ENCODE measurements around the gene HDC.

HDC gene

DNA sequence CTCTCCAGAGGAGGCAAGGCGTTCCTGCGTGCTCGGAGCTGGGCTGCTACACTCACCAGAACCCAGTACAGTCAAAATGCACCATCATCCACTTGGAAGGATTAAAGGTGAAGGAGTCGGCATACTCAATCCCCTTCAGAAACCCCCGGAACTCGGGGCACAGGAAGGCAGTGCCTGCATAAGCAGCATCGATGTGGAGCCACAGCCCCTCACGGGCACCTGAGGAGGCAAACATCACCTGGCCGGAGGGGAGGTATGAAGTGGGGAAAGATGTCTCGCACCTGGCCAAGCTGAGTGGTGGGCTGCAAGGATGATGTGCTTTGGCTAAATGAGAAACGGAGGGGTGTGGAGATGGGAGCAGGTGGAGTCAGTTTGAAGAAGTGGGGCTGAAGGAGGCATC lies 13.0 kb downstream of the HDC start:
- DNase-seq (ENCODE audit: low read depth): no peak

DNA sequence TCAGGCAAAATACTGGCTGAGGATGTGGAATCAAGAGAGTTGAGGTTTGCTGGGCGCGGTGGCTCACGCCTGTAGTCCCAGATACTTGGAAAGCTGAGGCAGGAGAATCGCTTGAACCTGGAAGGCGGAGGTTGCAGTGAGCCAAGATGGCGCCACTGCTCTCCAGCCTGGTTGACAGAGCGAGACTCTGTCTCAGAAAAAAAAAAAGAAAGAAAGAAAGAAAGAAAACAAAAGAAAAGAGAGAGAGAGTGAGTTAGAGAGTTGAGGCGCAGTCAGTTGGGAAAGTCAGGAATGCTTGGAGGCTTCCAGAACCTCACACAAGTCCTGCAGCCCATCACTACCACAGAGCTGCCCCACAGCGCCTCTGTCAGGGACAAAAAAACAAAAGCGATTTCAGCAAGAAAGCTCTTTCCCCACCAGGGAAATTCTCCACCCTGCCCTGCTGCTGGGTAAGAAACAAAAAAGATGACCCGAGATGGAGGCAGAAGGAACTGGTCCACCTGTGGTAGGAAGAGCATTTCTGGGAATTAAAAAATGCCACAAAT lies 13.8 kb downstream of the HDC start:
- no peak for DNase-seq (ENCODE audit: low read depth)

- no peak for DNase-seq (ENCODE audit: low read depth)
Observed at GRCh38 chr15:50250760-50251394, 14.6 kb downstream of the HDC start.

DNA sequence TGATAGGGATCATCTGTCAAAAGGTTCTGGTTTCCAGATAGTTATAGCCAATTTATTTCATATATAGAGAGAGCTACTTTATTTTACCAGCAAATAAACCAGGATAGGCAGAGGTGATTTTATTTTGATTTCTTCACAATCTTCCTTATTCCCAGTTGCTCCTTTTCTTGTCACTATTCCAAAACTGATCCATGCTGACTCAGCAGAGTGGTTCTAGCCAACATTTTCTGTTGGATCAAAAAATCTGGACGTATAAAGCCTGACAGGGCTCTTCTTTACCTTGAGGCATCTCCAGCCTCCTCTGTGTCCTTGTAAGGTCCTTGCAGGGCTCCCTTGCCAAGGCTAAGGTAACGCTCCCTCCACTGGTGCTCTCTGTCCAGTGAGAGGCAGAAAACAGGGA lies 15.8 kb downstream of the HDC start:
- no peak for DNase-seq (ENCODE audit: low read depth)

GRCh38 chr15:50248994-50249582 lies 16.4 kb downstream of the HDC start:
- DNase-seq (ENCODE audit: low read depth): no peak

DNA sequence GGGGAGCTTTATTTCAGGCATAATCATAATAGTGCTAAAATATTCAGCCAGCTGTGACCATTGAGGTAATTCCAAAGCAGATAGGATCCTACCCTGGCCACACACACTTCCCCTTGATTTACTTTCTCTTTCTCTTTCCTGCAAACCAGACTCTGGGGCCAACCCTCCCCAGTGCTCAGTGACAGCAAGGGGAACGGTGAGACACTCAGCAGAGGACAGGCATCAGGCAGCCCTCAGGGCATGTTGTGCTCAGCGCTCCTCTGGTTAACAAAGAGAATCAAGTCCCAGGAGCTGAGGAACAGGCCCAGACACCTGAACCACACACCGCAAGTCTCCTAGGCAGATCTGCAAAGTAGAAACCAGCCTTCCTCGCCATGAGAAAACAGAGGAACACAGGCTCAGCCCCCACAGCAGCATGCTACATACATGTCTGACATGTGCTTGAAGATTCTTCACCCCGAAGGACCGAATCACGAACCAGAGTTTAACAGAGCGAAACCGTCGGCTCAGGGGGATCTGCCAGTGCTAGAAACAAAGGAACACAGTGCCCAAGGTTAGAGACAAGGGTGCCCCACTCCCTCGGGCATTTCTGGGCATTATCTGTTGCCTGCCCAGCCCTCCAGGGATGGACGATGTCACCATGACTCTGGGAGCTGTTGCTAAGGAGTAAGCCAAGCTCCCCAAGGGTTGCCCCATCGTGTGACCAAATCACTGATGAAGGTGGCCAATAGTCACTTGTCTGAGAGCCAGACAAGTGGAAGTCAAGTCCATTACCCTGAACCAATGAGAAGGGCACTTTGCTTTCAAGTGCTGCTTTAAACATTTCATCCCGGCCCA lies 17.5 kb downstream of the HDC start:
- DNase-seq (ENCODE audit: low read depth): no peak

GRCh38 chr15:50246631-50247030 lies 18.9 kb downstream of the HDC start:
- DNase-seq (ENCODE audit: low read depth): no peak

DNA sequence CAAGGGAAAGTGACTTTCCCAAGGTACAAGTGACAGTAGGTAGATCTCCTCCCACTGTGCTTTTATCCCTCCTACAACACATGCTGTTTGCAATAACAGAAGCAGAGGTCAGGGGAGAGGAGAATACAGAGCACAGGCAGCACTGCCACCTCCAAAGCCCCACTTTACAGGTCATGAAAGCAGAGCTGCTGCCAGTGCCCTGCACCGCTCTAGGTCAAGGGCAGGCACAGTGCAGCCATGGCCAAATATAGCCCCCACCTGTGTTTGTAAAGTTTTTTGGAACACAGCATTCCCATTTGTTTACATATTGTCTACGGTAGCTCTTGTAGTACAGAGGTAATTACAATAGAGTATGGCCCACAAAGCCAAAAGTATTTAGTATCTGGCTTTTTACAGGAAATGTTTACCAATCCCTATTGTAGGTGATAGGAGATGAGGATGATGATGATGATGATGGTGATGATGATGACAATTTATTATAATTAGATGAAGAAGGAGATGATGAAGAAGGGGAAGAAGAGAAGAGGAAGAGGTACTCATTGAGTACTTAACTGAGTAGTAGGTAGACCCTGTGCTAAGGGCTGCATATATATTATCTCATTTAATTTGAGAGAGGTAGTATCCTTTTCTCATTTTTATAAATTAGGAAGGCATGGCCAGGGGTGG lies 20.4 kb downstream of the HDC start:
- DNase-seq (ENCODE audit: low read depth): no peak

- DNase-seq (ENCODE audit: low read depth): no peak
Observed at GRCh38 chr15:50244153-50244552, 21.4 kb downstream of the HDC start.

DNA sequence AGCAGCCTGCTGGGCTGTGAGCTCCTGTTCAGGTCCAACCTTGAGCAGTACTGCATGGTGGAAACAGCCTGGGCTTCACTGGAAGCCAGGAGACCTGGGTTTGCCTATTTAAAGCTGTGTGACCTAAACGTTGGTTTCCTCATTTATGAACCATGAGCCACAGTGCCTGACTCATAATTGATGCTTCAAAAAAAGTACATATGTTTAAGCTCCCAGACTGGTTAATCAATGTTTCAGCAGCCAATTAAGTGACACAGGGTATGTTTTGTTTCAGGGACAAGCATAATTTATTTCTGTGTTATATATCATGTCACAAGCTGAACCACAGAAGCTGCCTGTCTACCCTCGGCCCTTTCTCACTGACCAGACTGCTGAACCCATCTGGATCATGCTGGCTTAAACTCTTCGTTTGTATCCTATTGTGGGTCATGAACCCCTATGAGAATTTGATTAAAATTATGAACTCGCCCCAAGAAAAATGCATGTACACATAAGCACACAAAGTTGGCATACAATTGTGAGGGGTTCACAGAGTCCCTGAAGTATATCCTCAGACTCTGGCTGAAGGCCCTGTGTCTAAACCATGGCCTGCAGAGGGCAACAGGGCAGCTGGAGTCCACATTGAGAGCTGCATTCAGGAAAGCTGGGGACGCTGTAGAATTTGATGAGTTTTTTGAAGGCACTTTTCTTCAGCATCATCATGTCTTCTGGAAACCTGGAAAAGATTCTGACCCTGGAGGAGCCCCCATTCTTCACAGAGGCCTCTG lies 23.7 kb downstream of the HDC start:
- DNase-seq (ENCODE audit: low read depth): no peak

DNA sequence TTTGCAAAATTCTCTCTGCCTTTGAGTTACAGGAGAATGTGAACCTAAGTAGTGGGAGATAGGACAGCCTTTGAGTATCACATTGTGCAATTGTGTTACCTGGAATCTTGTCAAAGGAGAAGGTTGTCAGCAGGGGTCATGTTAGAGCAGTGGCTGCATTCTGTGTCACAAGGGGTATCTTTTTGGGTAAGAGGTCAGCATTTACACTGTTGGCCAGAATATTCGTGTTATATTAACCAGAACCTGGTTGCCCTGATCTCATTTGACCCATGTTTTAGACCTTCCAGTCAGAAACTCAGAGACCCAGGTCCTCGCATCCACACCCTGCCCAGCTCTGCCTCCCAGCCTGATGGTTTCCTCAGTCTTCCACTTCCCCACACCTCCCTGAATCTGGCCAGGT lies 27.3 kb downstream of the HDC start:
- DNase-seq (ENCODE audit: low read depth): no peak

- no peak for DNase-seq (ENCODE audit: low read depth)
Observed at GRCh38 chr15:50236433-50236832, 29.1 kb downstream of the HDC start.

- DNase-seq (ENCODE audit: low read depth): no peak
Observed at GRCh38 chr15:50235794-50236193, 29.7 kb downstream of the HDC start.

- no peak for DNase-seq (ENCODE audit: low read depth)
Observed at GRCh38 chr15:50234764-50235163, 30.8 kb downstream of the HDC start.

- no peak for DNase-seq (ENCODE audit: low read depth)
Observed at GRCh38 chr15:50233192-50233736, 32.3 kb downstream of the HDC start.

GRCh38 chr15:50232791-50233190 lies 32.7 kb downstream of the HDC start:
- no peak for DNase-seq (ENCODE audit: low read depth)

DNA sequence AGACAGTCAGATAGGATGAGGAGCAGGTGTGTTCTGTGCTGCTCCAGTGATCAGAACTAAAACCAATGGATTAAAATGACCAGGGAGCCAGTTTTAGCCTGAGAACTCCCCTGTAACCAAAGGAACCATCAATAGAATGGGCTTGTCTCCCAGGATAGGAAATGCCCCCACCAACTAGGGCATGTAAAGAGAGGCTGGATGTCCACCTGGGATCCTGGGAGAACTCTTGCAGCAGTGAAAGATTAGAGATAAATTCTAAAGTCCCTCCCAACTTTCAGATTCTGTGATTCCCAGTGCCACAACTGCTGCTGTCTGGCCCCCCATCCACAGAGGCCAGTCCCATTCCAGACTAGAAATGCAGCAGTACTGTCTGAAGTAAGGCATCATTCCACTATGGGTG lies 33.8 kb downstream of the HDC start:
- DNase-seq (ENCODE audit: low read depth): no peak

DNA sequence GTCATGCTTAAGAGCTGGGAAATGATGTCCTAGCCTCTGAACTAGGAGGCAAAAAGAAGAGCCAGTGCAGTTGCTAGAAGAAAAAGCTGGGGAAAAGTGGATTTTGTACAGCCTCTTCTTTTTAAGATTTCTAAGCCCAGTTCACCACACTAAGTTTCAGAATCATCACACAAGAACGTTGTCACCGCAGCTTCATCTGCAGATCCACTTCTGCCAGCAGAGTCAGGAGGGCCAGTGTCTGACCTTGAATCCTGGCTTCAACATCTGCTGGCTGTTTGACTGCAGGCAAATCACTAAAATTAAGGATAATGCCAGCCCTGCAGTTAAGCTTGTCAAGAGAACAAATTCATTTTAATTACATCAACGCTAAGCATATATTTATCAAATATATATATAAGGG lies 36.2 kb downstream of the HDC start:
- no peak for DNase-seq (ENCODE audit: low read depth)

- DNase-seq (ENCODE audit: low read depth): no peak
Observed at GRCh38 chr15:50228866-50229265, 36.7 kb downstream of the HDC start.

- DNase-seq (ENCODE audit: low read depth): no peak
Observed at GRCh38 chr15:50227076-50227475, 38.5 kb downstream of the HDC start.

GRCh38 chr15:50225938-50226337 lies 39.6 kb downstream of the HDC start:
- no peak for DNase-seq (ENCODE audit: low read depth)

- no peak for DNase-seq (ENCODE audit: low read depth)
Observed at GRCh38 chr15:50225057-50225456, 40.5 kb downstream of the HDC start.
